H1 (cell line): ENCODE results near the gene KCTD20. TPM values are rescaled to one million over a fixed set of nuclear protein-coding genes. Genes with fewer than 3 reads are reported as not detected.

Source experiments
- KDM4A ChIP-seq: IDR thresholded peaks from one replicate; pipeline ENCODE4 v1.7.1; 2012; ENCODE audit warnings: low read depth, mild to moderate bottlenecking, moderate library complexity, low read length, inconsistent platforms; ENCODE audit not compliant: severe bottlenecking
- RAD21 ChIP-seq, 2 experiments: IDR thresholded peaks in 1 of 2; conservative IDR thresholded peaks in 1 of 2; 2 replicates each; pipeline ENCODE4 v1.6.1; 2011; ENCODE audit warnings: low read depth in 2 of 2, low read length in 2 of 2, improper control_type of control experiment in 1 of 2, inconsistent platforms in 1 of 2, mild to moderate bottlenecking in 1 of 2, moderate library complexity in 1 of 2
- SP2 ChIP-seq: IDR thresholded peaks from 2 replicates; pipeline ENCODE4 v1.6.1; 2012; ENCODE audit warnings: mild to moderate bottlenecking, low read length, inconsistent platforms
- TAF1 ChIP-seq: IDR thresholded peaks from 2 replicates; pipeline ENCODE4 v1.6.1; 2011; ENCODE audit warnings: mild to moderate bottlenecking, low read depth, low read length
- TAF7 ChIP-seq: optimal IDR thresholded peaks from 2 replicates; pipeline ENCODE3; 2011; ENCODE audit warnings: low read depth, mild to moderate bottlenecking, inconsistent platforms, low read length, moderate library complexity, borderline replicate concordance
- TEAD4 ChIP-seq: IDR thresholded peaks from 2 replicates; pipeline ENCODE4 v1.6.1; 2012; ENCODE audit warnings: low read depth, low read length, inconsistent platforms, mixed read lengths
- polyA plus RNA-seq, 7 experiments: library from polyadenylated mRNA; depleted of rRNA in 3 of 7; stranded (reverse) in 5 of 7; unstranded in 2 of 7; fragments of >200 nt in 5 of 7; fragments of 200-250 nt in 2 of 7; gene quantifications; 1 replicate in 5 of 7; 2 replicates in 1 of 7; 4 replicates in 1 of 7; pipeline versions ENCODE4 v1.2.1 to v1.2.3, GENCODE V29; 2011 to 2013; ENCODE audit warnings: missing spikeins in 2 of 7, mixed read lengths in 2 of 7
- total RNA-seq: library from RNA; stranded (reverse); fragmentation: NEBNext Ultra II Directional; extraction: Animal tissue kit (Norgen Biotek cat#: 25700); gene quantifications from 2 replicates; pipeline ENCODE4 v1.2.1, GENCODE V29; 2021
- TF ChIP-seq, protein P1 (sequence below): IDR thresholded peaks from 2 replicates; pipeline ENCODE4 v1.6.1; 2011; ENCODE audit warnings: low read length, improper control_type of control experiment

The KCTD20 gene
- total and polyA plus RNA-seq, 2 of the 8 experiments (the other 6 are each of a cell fraction or from before 2014, with no cell fraction given) = 10.1 to 26.2 TPM

DNA sequence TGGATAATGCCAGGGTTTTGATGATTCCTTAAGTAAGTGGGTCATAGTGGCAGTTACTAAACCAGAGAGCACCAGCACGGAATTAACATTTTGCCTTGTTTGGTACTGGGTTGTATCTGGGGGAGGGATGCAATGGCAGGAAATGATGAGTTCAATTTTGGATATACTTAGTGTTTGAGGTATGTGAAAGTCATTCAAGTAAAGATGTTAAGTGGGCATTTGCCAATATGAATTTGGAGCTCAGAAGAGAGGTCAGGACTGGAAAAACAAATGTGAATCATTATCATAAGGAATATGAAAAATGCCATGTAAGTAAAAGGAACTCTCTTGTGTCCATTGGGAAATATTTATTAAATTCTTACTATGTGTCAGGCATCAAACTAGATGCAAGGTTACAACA is 6.3 kb upstream of the KCTD20 start (continued):
- TF ChIP-seq, protein P1, sequence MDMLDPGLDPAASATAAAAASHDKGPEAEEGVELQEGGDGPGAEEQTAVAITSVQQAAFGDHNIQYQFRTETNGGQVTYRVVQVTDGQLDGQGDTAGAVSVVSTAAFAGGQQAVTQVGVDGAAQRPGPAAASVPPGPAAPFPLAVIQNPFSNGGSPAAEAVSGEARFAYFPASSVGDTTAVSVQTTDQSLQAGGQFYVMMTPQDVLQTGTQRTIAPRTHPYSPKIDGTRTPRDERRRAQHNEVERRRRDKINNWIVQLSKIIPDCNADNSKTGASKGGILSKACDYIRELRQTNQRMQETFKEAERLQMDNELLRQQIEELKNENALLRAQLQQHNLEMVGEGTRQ = no peak
- TF ChIP-seq SP2 (no peak), TAF7 (no peak), KDM4A (no peak), RAD21 (IDR thresholded peaks at IDR 0.05 in 1 of 2, conservative IDR thresholded peaks at IDR 0.05 in 1 of 2; ENCODE audit: low read depth in 2 of 2, low read length in 2 of 2) (no peak), TAF1 (no peak), TEAD4 (no peak)
